ENCODE results near the gene ARL9. TPM values are rescaled to one million over a fixed set of nuclear protein-coding genes. Genes with fewer than 3 reads are reported as not detected.

ARL9 gene
- total RNA-seq, 2 donors from 2014 or later, result not detected

DNA sequence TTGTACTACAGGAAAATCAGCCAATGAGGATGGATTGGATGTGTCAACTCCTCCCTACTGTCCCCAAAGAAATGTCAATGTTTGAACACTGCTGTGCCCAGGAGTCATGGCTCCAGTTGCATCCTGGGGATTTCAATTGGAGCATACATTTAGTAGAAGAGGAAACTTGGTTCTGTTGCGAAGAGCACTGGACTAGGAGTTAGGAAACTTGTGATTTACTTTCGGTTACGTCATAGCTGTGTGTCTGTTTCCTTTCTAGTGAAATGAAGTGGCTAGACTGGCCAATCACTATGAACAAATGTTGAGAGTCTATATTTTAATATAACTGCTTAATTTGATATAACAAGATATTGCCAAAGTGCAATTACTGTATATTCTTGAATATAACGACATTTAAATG lies 35.2 kb downstream of the ARL9 start:
- WGBS, 2 donors, result 92 to 93% methylated on average over 4 of the region's 4 CpGs
- DNase-seq, result no peak
- H3K9me3 ChIP-seq, result no peaks in the 10 kb centered on the region
- peaks cover 5% of the 10 kb centered on the region for H3K4me1 ChIP-seq
- H3K36me3 ChIP-seq (replicated peaks in 1 of 2; ENCODE audit: insufficient read depth in 1 of 2, low read depth in 2 of 2), result no peaks in the 10 kb centered on the region
- intact Hi-C loops (cut with DNase I), result no loop called here
- ATAC-seq, result no peak
- H3K27me3 ChIP-seq, result no peaks in the 10 kb centered on the region
- no peak for TF ChIP-seq POLR2A (IDR thresholded peaks at IDR 0.05)
- TF ChIP-seq, protein P1, sequence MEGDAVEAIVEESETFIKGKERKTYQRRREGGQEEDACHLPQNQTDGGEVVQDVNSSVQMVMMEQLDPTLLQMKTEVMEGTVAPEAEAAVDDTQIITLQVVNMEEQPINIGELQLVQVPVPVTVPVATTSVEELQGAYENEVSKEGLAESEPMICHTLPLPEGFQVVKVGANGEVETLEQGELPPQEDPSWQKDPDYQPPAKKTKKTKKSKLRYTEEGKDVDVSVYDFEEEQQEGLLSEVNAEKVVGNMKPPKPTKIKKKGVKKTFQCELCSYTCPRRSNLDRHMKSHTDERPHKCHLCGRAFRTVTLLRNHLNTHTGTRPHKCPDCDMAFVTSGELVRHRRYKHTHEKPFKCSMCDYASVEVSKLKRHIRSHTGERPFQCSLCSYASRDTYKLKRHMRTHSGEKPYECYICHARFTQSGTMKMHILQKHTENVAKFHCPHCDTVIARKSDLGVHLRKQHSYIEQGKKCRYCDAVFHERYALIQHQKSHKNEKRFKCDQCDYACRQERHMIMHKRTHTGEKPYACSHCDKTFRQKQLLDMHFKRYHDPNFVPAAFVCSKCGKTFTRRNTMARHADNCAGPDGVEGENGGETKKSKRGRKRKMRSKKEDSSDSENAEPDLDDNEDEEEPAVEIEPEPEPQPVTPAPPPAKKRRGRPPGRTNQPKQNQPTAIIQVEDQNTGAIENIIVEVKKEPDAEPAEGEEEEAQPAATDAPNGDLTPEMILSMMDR (IDR thresholded peaks at IDR 0.05), result no peak
- no peak overlapping the region for H3K4me3 ChIP-seq
- H3K27ac ChIP-seq, result no peak overlapping the region

DNA sequence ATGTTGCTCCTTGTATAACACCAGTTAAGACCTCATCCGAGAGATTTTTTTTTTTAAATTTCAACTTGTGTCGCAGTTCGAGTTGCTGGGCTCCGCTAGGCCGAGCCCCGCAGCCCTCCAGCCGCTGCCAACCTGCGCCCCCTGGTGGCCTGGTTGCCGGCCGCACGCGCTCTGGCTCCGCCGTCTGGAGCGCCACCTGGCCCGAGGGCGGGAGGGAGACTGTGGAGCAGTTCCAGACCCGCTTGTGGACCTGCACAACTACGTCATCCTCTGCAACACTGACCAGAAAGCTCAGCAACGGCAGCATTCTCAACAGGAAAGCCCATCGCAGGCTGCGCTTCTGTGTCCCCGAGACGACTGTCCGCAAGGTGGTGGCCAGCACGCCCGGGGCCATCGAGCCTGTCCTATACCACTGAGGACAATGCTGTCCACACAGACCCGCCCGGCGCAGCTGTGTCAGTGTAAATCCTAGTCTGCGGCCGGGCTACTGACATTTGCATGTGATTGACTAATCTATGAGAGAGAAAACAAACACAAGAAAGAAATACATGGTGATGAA lies 39.1 kb downstream of the ARL9 start:
- peak overlapping the region in 1 of 4 donors; percentile 59 for H3K27ac ChIP-seq
- H3K27me3 ChIP-seq, result no peaks in the 10 kb centered on the region
- no peaks in the 10 kb centered on the region for H3K36me3 ChIP-seq (replicated peaks in 1 of 2; ENCODE audit: insufficient read depth in 1 of 2, low read depth in 2 of 2)
- peaks cover 5% of the 10 kb centered on the region for H3K4me1 ChIP-seq
- no peak overlapping the region for H3K4me3 ChIP-seq
- peak; percentile 92 to 94 (median 92) for DNase-seq
- TF ChIP-seq, protein P1 (IDR thresholded peaks at IDR 0.05), result peak; percentile 91 to 99 (median 98)
- peak in 2 of 3 donors; percentile 33 to 56 for TF ChIP-seq POLR2A (IDR thresholded peaks at IDR 0.05)
- 1 to 4% methylated on average over 30 to 33 of the region's 33 CpGs for WGBS, 2 donors
- peak; percentile 100 for ATAC-seq
- intact Hi-C loops (cut with DNase I), result no loop called here
- no peaks in the 10 kb centered on the region for H3K9me3 ChIP-seq

DNA sequence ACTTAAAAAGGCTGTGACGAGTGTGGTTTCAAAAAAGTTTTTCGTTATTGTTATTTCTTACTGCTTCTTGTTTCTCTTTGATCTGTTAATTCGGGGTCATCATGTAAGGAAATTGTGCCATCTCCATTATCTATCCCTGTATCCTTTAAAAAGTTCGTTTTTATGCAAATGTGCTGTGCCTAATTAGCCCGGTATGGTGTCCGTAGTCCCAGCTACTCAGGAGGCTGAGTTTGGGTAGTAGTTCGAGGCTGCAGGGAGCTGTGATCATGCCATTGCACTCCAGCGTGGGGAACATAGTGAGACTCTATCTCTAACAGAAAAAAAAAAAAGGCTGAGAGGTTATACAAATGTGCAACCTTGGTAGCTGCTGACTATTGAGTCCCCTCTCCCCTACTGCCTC lies 45.1 kb downstream of the ARL9 start:
- no peak overlapping the region for H3K4me3 ChIP-seq
- intact Hi-C loops (cut with DNase I), result no loop called here
- no peaks in the 10 kb centered on the region for H3K27me3 ChIP-seq
- no peak for TF ChIP-seq POLR2A (IDR thresholded peaks at IDR 0.05)
- TF ChIP-seq, protein P1 (IDR thresholded peaks at IDR 0.05), result no peak
- no peak for ATAC-seq
- WGBS, 2 donors, result 55 to 65% methylated on average over 8 of the region's 8 CpGs
- H3K9me3 ChIP-seq, result no peaks in the 10 kb centered on the region
- no peak overlapping the region for H3K27ac ChIP-seq
- H3K4me1 ChIP-seq, result no peaks in the 10 kb centered on the region
- H3K36me3 ChIP-seq (replicated peaks in 1 of 2; ENCODE audit: insufficient read depth in 1 of 2, low read depth in 2 of 2), result no peaks in the 10 kb centered on the region
- DNase-seq, result no peak

DNA sequence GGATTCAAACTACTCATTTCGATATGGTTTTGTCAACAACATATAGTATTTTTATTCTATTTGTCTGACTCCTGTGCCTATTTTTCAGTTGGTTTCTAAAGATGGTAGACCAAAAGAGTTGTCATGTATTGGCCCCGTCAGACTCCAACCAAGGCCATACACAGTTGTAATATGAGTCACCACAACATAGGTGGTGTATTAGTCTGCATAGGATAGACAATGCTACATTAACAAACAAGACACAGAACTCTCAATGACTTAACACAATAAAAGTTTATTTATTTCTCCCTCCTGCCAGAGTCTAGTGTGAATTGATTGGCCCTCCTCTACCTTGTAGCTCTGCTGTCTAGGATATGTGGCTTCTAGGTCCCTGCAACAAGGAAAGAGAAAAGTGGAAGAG lies 45.9 kb downstream of the ARL9 start:
- Histone ChIP-seq H3K27me3 (no peaks in the 10 kb centered on the region), H3K36me3 (replicated peaks in 1 of 2; ENCODE audit: insufficient read depth in 1 of 2, low read depth in 2 of 2) (no peaks in the 10 kb centered on the region), H3K27ac (no peak overlapping the region), H3K4me3 (no peak overlapping the region), H3K4me1 (no peaks in the 10 kb centered on the region), H3K9me3 (no peaks in the 10 kb centered on the region)
- DNase-seq (no peak), ATAC-seq (no peak)
- intact Hi-C loops (cut with DNase I), result no loop called here
- WGBS, 2 donors, result 70 to 95% methylated on average over 2 of the region's 2 CpGs
- no peak for TF ChIP-seq POLR2A (IDR thresholded peaks at IDR 0.05)
- TF ChIP-seq, protein P1 (IDR thresholded peaks at IDR 0.05), result no peak

DNA sequence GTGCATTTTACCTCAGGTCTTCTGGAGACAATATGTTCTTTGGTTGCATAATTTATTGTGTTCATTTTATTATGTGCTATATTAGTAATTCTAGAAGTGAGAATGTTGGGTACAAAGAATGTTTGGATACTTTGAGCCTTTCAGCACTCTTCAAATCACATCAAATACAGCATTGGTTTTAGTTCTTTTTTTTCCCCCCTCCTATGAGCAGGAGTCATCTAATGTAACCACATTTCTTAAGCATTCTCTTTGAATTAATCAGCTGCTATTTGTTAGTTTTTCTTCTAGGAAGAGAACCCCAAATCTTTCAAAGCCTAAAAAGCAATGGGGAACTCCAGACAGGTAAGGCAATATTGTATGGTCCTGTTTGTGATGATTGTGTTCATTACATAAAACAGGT lies 46.7 kb downstream of the ARL9 start:
- ATAC-seq (no peak), DNase-seq (no peak)
- Histone ChIP-seq H3K4me3 (no peak overlapping the region), H3K4me1 (no peaks in the 10 kb centered on the region), H3K27me3 (no peaks in the 10 kb centered on the region), H3K9me3 (no peaks in the 10 kb centered on the region), H3K27ac (no peak overlapping the region), H3K36me3 (replicated peaks in 1 of 2; ENCODE audit: insufficient read depth in 1 of 2, low read depth in 2 of 2) (no peaks in the 10 kb centered on the region)
- intact Hi-C loops (cut with DNase I), result no loop called here
- TF ChIP-seq, protein P1 (IDR thresholded peaks at IDR 0.05), result no peak
- no peak for TF ChIP-seq POLR2A (IDR thresholded peaks at IDR 0.05)

Data from body of pancreas (tissue), 4 donors.